Skeletal muscle tissue (tissue), 4 donors: Measurements from ENCODE around the gene PIK3C2G. TPM values are rescaled to one million over a fixed set of nuclear protein-coding genes. Genes with fewer than 3 reads are reported as not detected.

Experiments
- H3K27ac ChIP-seq: one replicate; pipeline ENCODE4 v1.7.0; 2013; ENCODE audit warnings: mild to moderate bottlenecking, low read depth, low read length, inconsistent platforms
- H3K27me3 ChIP-seq, 3 donors: one replicate each; pipeline ENCODE4 v1.7.0; 2013; ENCODE audit warnings: low read length in 3 of 3; ENCODE audit not compliant: control insufficient read depth in 3 of 3, insufficient read depth in 3 of 3
- H3K36me3 ChIP-seq, 3 donors: one replicate each; pipeline ENCODE4 v1.7.0; 2013; ENCODE audit warnings: low read length in 3 of 3; ENCODE audit not compliant: control insufficient read depth in 3 of 3, insufficient read depth in 3 of 3
- H3K4me1 ChIP-seq, 3 donors: one replicate each; pipeline ENCODE4 v1.7.0; 2013; ENCODE audit warnings: low read length in 3 of 3, mild to moderate bottlenecking in 3 of 3; ENCODE audit not compliant: control insufficient read depth in 3 of 3, insufficient read depth in 3 of 3
- H3K4me3 ChIP-seq, 3 donors: one replicate each; pipeline ENCODE4 v1.7.0; 2013; ENCODE audit warnings: low read length in 3 of 3
- H3K9ac ChIP-seq, 3 donors: one replicate each; pipeline ENCODE4 v1.7.0; 2013; ENCODE audit warnings: low read length in 3 of 3, mild to moderate bottlenecking in 3 of 3, moderate library complexity in 2 of 3, low read depth in 1 of 3
- H3K9me3 ChIP-seq, 3 donors: one replicate each; pipeline ENCODE4 v1.7.0; 2013; ENCODE audit warnings: low read length in 3 of 3; ENCODE audit not compliant: control insufficient read depth in 3 of 3
- total RNA-seq: library from RNA; depleted of rRNA; stranded (reverse); fragments of >200 nt; gene quantifications from one replicate; pipeline ENCODE4 v1.2.3, GENCODE V29; 2014
- donor health status: Osteomylitis.

The PIK3C2G gene
- total RNA-seq, 1 donor from 2014 or later, result 0.52 TPM

DNA sequence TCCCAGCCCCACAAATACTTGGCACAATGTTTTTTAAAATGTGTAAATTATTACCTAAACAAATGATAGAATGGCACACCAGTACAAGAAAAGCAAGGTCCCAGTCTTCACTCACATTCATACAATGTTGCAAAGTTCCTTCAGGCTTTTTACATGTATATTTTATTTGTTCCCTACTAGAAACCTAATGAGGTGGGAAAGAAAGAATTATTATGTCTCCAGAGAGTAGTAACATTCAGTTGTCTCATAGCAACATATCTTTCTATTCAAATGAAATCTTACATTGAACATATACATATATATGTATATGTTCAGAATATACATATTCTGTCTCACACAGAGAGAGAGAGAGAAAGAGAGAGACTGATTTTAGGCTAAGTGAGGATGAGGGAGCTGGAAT, 391.3 kb downstream of the PIK3C2G start:
- Histone ChIP-seq H3K4me3 (no peak overlapping the region), H3K9ac (no peak overlapping the region), H3K9me3 (no peaks in the 10 kb centered on the region), H3K27me3 (no peaks in the 10 kb centered on the region), H3K36me3 (no peaks in the 10 kb centered on the region), H3K4me1 (no peaks in the 10 kb centered on the region), H3K27ac (no peak overlapping the region)

DNA sequence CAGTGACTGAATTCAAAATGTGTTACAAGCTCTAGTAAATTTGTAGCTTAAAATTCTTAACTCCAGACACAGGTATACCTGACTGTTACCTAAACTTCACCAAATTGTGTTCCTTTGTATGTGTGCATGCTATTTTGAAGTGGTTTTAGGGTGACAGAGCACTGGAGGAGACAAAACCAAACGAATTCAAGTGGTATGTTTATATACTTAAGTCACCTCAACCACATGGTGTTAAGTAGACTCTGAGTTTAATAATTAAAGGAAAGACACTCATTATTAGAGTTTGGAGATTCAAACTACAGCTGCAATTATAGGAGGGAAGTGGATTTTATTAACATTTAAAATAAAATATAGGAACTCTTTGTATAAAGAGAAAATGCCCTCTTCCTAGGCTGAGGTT, 392.1 kb downstream of the PIK3C2G start:
- no peaks in the 10 kb centered on the region for H3K36me3 ChIP-seq
- H3K27ac ChIP-seq, result no peak overlapping the region
- no peaks in the 10 kb centered on the region for H3K9me3 ChIP-seq
- no peak overlapping the region for H3K4me3 ChIP-seq
- no peak overlapping the region for H3K9ac ChIP-seq
- no peaks in the 10 kb centered on the region for H3K27me3 ChIP-seq
- H3K4me1 ChIP-seq, result no peaks in the 10 kb centered on the region

DNA sequence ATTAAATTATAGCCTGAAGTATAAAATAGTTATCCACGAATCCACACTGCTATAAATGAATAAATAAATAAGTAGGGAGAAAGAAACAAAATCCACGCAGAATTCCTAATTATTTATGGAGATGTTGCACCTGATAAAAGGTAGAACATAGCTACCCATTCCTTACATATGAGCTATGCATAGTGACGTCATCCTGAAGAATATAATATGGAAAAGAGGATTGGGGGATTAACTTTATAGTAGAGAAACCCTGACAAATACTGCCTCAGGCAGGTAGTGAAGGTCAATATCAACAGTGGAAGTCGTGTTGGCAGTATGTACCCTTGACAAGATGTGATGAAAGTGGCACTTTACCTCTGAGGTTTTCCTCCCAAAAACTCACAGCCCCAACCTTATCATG, 394.0 kb downstream of the PIK3C2G start:
- Histone ChIP-seq H3K4me3 (no peak overlapping the region), H3K4me1 (no peaks in the 10 kb centered on the region), H3K9ac (no peak overlapping the region), H3K27me3 (no peaks in the 10 kb centered on the region), H3K27ac (no peak overlapping the region), H3K36me3 (no peaks in the 10 kb centered on the region), H3K9me3 (no peaks in the 10 kb centered on the region)

DNA sequence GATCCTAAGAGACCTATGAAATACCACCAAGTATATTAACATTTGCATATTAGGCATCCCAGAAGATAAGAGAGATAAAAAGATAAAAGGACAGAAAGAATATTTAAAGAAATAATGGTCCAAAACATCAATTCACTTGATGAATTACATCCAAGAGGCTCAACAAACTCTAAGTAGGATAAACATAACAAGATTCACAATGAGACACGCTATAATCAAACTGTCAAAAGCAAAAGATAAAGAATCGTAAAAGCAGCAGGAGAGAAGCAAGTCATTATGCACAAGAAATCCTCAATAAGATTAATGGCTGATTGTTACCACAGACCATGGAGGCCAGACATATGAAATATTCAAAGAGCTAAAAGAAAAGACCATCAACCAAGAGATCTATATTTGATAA, 396.9 kb downstream of the PIK3C2G start:
- no peak overlapping the region for H3K9ac ChIP-seq
- H3K9me3 ChIP-seq, result no peaks in the 10 kb centered on the region
- no peak overlapping the region for H3K4me3 ChIP-seq
- no peaks in the 10 kb centered on the region for H3K36me3 ChIP-seq
- no peaks in the 10 kb centered on the region for H3K4me1 ChIP-seq
- no peaks in the 10 kb centered on the region for H3K27me3 ChIP-seq
- H3K27ac ChIP-seq, result no peak overlapping the region

- H3K27me3 ChIP-seq, result no peaks in the 10 kb centered on the region
- no peak overlapping the region for H3K27ac ChIP-seq
- no peak overlapping the region for H3K4me3 ChIP-seq
- no peaks in the 10 kb centered on the region for H3K9me3 ChIP-seq
- H3K9ac ChIP-seq, result no peak overlapping the region
- H3K4me1 ChIP-seq, result no peaks in the 10 kb centered on the region
- H3K36me3 ChIP-seq, result no peaks in the 10 kb centered on the region
Measured at GRCh38 chr12:18658829-18659228, 397.5 kb downstream of the PIK3C2G start.

DNA sequence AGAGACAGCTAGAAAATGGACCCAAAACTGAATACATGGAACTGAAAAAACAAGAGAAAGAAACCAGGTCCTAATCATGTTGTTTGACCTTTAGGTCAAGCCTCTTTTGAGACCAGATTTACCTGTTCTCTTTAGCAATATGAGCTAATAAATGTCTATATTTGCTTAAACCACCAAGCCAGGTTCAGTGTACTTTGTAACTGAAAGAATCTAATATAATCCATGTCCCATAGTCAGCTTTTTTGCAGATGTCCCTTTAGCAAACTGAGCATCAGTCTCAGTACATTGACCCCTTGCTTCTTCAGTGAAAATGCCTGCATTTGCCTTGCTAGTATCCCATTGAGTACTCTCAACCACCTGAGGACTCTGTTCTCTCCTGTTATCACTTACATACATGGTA, 414.8 kb downstream of the PIK3C2G start:
- Histone ChIP-seq H3K9ac (no peak overlapping the region), H3K4me1 (no peaks in the 10 kb centered on the region), H3K4me3 (no peak overlapping the region), H3K27me3 (no peaks in the 10 kb centered on the region), H3K27ac (no peak overlapping the region), H3K9me3 (no peaks in the 10 kb centered on the region), H3K36me3 (no peaks in the 10 kb centered on the region)

- H3K36me3 ChIP-seq, result no peaks in the 10 kb centered on the region
- no peak overlapping the region for H3K27ac ChIP-seq
- no peaks in the 10 kb centered on the region for H3K27me3 ChIP-seq
- no peak overlapping the region for H3K4me3 ChIP-seq
- H3K9me3 ChIP-seq, result no peaks in the 10 kb centered on the region
- H3K9ac ChIP-seq, result no peak overlapping the region
- no peaks in the 10 kb centered on the region for H3K4me1 ChIP-seq
Measured at GRCh38 chr12:18676996-18677588, 415.8 kb downstream of the PIK3C2G start.

GRCh38 chr12:18681818-18682217, 420.5 kb downstream of the PIK3C2G start:
- Histone ChIP-seq H3K4me3 (no peak overlapping the region), H3K4me1 (no peaks in the 10 kb centered on the region), H3K9me3 (no peaks in the 10 kb centered on the region), H3K27me3 (no peaks in the 10 kb centered on the region), H3K27ac (no peak overlapping the region), H3K9ac (no peak overlapping the region), H3K36me3 (no peaks in the 10 kb centered on the region)

- Histone ChIP-seq H3K27me3 (no peaks in the 10 kb centered on the region), H3K9me3 (no peaks in the 10 kb centered on the region), H3K4me3 (no peak overlapping the region), H3K9ac (no peak overlapping the region), H3K36me3 (no peaks in the 10 kb centered on the region), H3K4me1 (no peaks in the 10 kb centered on the region), H3K27ac (no peak overlapping the region)
Measured at GRCh38 chr12:18683327-18684013, 422.2 kb downstream of the PIK3C2G start.

- no peak overlapping the region for H3K4me3 ChIP-seq
- H3K9ac ChIP-seq, result no peak overlapping the region
- no peaks in the 10 kb centered on the region for H3K4me1 ChIP-seq
- no peaks in the 10 kb centered on the region for H3K27me3 ChIP-seq
- no peaks in the 10 kb centered on the region for H3K36me3 ChIP-seq
- no peaks in the 10 kb centered on the region for H3K9me3 ChIP-seq
- no peak overlapping the region for H3K27ac ChIP-seq
Measured at GRCh38 chr12:18684430-18684829, 423.1 kb downstream of the PIK3C2G start.
